ENCODE data around the gene FLVCR1.

Gene FLVCR1

GRCh38 chr1:212945056-212945455 is 87.0 kb downstream of the FLVCR1 start:
- no peak for DNase-seq (ENCODE audit: low read depth in 3 of 3, low spot score in 1 of 3)

GRCh38 chr1:212945463-212946160 is 87.5 kb downstream of the FLVCR1 start:
- DNase-seq (ENCODE audit: low read depth in 3 of 3, low spot score in 1 of 3) = no peak

- no peak for DNase-seq (ENCODE audit: low read depth in 3 of 3, low spot score in 1 of 3)
These were observed 88.8 kb downstream of the FLVCR1 start for GRCh38 chr1:212946872-212947271.
